Measurements from ENCODE around the gene CRACR2A.

CRACR2A gene

GRCh38 chr12:3596703-3597415 lies 156.1 kb downstream of the CRACR2A start:
- H3K4me3 ChIP-seq (replicated peaks; ENCODE audit: low read depth, low read length), result no peak overlapping the region
- no peak for DNase-seq (ENCODE audit: extremely low read depth, insufficient read length)
- H3K36me3 ChIP-seq (ENCODE audit: control insufficient read depth, insufficient read depth, low read length), result no peaks in the 10 kb centered on the region
- TF ChIP-seq, protein P1, sequence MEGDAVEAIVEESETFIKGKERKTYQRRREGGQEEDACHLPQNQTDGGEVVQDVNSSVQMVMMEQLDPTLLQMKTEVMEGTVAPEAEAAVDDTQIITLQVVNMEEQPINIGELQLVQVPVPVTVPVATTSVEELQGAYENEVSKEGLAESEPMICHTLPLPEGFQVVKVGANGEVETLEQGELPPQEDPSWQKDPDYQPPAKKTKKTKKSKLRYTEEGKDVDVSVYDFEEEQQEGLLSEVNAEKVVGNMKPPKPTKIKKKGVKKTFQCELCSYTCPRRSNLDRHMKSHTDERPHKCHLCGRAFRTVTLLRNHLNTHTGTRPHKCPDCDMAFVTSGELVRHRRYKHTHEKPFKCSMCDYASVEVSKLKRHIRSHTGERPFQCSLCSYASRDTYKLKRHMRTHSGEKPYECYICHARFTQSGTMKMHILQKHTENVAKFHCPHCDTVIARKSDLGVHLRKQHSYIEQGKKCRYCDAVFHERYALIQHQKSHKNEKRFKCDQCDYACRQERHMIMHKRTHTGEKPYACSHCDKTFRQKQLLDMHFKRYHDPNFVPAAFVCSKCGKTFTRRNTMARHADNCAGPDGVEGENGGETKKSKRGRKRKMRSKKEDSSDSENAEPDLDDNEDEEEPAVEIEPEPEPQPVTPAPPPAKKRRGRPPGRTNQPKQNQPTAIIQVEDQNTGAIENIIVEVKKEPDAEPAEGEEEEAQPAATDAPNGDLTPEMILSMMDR (IDR thresholded peaks at IDR 0.05; ENCODE audit: insufficient read depth, low read length, poor library complexity, severe bottlenecking), result no peak
- H3K27me3 ChIP-seq (replicated peaks; ENCODE audit: control insufficient read depth, insufficient read depth, low read length), result no peaks in the 10 kb centered on the region; the same call in 1 of the 2 replicates

GRCh38 chr12:3595721-3596120 lies 157.2 kb downstream of the CRACR2A start:
- TF ChIP-seq, protein P1 (IDR thresholded peaks at IDR 0.05; ENCODE audit: insufficient read depth, low read length, poor library complexity, severe bottlenecking), result no peak
- no peaks in the 10 kb centered on the region; the same call in none of the 2 replicates for H3K27me3 ChIP-seq (replicated peaks; ENCODE audit: control insufficient read depth, insufficient read depth, low read length)
- DNase-seq (ENCODE audit: extremely low read depth, insufficient read length), result no peak
- no peak overlapping the region for H3K4me3 ChIP-seq (replicated peaks; ENCODE audit: low read depth, low read length)
- H3K36me3 ChIP-seq (ENCODE audit: control insufficient read depth, insufficient read depth, low read length), result no peaks in the 10 kb centered on the region

GRCh38 chr12:3594966-3595365 lies 157.9 kb downstream of the CRACR2A start:
- no peak overlapping the region for H3K4me3 ChIP-seq (replicated peaks; ENCODE audit: low read depth, low read length)
- DNase-seq (ENCODE audit: extremely low read depth, insufficient read length), result no peak

DNA sequence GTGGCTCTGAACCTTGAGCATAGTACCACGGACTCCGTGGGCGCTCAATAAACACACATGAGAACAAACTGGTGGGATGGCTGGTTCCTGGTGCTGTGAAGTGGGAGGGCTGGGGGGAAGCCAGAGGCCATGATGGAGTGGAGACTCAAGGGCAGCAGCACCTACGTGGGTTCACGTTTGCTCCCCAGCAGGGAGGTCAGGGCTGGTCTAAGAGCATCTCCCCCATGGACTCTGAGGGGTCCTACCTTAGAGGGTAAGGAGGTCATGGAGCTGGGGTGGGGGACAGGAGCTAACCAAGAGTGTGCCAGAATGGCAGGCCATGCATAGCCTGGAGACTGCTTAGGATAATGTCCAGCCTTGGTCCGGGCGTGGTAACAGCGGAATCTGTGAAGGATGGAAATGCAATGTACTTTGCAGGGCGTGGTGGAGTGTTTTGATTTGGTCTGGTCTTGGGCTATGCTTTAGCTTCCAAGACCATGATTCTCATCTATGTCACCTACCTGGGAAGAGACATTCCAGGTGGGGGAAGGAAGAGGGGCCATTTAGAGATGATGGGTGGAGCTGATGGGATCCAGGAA lies 158.9 kb downstream of the CRACR2A start:
- DNase-seq (ENCODE audit: extremely low read depth, insufficient read length), result no peak
- H3K27me3 ChIP-seq (replicated peaks; ENCODE audit: control insufficient read depth, insufficient read depth, low read length), result no peaks in the 10 kb centered on the region; the same call in none of the 2 replicates
- H3K36me3 ChIP-seq (ENCODE audit: control insufficient read depth, insufficient read depth, low read length), result no peaks in the 10 kb centered on the region
- H3K4me3 ChIP-seq (replicated peaks; ENCODE audit: low read depth, low read length), result no peak overlapping the region
- TF ChIP-seq, protein P1 (IDR thresholded peaks at IDR 0.05; ENCODE audit: insufficient read depth, low read length, poor library complexity, severe bottlenecking), result no peak

More at GRCh38 chr12:3594966-3595365, 157.9 kb downstream of the CRACR2A start:
- no peaks in the 10 kb centered on the region; the same call in none of the 2 replicates for H3K27me3 ChIP-seq (replicated peaks; ENCODE audit: control insufficient read depth, insufficient read depth, low read length)
- H3K36me3 ChIP-seq (ENCODE audit: control insufficient read depth, insufficient read depth, low read length), result no peaks in the 10 kb centered on the region
- TF ChIP-seq, protein P1 (IDR thresholded peaks at IDR 0.05; ENCODE audit: insufficient read depth, low read length, poor library complexity, severe bottlenecking), result no peak

DNA sequence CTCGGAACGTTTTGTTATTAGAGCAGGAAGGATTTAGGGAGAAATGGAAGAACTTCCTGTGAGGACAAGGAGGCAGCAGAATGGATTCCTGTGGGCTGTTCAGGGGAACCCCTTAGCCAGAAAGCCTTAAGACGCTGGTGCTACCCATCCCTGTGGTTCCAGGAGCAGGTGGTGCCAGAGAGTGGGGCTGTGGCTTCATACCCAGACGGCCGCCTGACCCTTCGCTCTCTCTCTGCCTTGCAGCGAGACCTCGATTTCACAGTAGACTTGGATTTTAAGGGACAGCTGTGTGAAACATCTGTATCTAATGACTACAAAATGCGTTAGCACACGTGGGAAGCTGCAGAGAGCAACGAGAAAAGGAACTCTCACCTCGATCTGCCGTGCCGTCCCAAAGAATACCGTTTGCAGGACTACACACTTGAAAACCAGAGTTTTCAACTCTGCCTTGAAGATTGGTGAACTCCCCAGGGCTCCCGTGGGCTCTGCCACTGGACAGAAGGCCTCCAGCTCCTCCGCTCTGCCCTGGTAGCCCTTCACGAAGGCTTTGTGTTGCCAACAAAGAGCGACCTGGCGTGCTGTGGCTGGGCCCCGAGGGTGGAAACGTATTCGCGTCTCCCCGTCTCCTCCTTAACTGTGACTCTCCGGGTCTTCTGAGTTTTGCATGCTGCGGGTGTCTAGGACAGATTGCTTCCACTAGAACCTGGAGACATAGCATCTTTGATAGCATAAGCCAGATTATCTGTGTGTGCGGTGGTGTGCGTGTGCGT lies 159.9 kb downstream of the CRACR2A start:
- no peaks in the 10 kb centered on the region for H3K36me3 ChIP-seq (ENCODE audit: control insufficient read depth, insufficient read depth, low read length)
- TF ChIP-seq, protein P1 (IDR thresholded peaks at IDR 0.05; ENCODE audit: insufficient read depth, low read length, poor library complexity, severe bottlenecking), result no peak
- no peak for DNase-seq (ENCODE audit: extremely low read depth, insufficient read length)
- H3K4me3 ChIP-seq (replicated peaks; ENCODE audit: low read depth, low read length), result no peak overlapping the region
- H3K27me3 ChIP-seq (replicated peaks; ENCODE audit: control insufficient read depth, insufficient read depth, low read length), result no peaks in the 10 kb centered on the region; the same call in none of the 2 replicates

Data from GM06990 (cell line).